Suppressor macrophage treated with lipopolysaccharide for 4 hours (primary cell): ENCODE measurements around the gene SVOPL.

Experiments used
- DNase-seq: peaks from one replicate; pipeline ENCODE4 v3.0.0-alpha.2; 2020

SVOPL gene

DNA sequence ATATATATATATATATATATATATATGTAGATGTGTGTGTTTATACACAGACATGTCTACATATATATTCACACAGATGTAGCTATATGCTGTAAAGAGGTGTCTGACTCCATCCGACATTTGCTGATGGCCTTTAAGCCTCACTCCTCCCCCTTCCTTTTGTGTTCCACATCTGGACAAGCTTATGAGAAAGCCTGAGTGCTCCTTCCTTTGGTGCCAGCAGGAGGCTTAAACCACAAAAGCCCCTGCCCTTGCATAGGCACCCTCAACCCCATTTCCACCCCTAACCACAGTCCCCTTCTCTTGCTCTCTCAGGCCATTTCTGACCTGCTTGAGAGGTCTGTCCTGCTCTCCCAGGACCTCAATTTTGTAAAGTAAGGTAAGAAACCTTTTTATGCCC is 98.7 kb downstream of the SVOPL start:
- DNase-seq, result no peak

DNA sequence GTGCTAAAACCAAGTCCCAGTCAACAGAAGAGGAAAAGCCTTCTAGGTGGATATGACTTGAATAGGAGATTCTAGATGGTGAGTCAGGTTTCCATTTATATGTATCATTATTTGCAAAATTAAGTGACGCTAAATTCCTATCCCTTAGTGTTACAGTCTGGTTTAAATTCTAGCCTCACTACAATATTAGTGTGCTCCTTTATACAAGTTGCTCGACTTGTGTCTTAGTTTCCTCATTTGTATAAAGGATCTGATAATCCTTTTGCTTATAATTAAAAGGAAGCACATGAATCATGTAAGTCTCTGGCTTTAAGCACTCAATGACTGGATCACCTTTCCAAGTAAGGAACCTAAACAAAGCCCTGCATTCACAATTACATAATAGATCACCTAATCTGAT is 105.7 kb downstream of the SVOPL start:
- DNase-seq, result no peak

DNA sequence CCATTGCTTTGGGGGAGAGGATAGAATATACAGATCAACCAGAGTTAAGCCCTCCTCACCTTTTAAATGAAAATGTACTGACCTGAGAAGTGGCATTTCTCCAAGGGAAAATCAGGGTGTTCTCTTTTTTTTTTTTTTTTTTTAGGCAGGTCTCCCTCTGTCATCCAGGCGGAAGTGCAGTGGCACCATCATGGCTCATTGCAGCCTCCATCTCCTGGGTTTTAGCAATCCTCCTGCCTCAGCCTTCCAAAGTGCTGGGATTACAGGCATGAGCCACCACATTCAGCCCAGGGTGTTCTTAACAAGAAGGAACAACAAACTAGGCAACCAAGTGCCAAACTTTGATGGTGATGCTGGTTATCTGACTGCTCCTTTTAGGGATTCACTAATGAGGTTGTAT is 111.0 kb downstream of the SVOPL start:
- no peak for DNase-seq

DNA sequence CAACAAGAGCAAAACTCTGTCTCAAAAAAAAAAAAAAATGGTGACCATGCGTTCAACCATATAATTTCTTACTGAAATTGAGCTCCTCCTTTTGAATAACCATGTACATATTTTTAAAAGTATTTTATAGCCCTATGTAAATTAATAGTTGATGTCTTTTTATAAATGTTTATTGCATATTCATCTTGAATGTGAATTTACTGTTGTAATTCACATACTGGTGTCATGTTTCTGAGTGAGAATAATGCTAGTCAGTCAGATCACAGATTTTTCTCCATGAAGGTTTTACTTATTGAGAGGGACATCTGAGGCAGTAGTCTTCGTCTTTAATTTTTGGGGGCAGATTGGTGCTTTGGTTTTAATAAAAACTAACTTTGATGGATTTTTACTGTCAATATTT is 112.2 kb downstream of the SVOPL start:
- no peak for DNase-seq

DNA sequence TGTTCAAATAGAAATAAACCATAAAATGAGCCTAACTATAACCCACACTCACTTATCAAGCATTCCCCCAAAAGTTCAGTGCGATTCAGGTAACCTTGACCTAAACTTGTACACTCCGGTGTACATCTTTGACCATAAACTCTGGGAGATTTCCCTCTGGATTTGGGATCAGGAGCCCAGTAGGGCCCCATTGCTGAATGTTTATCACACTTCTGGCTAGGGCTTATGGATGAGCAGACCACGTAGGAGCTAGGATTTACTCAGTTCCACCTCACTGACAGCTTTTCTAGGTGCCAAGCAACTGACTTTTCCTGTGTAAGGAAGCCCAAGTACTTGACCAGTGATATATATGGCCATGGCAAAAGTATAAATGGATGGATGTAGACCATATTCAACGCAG is 113.7 kb downstream of the SVOPL start:
- DNase-seq, result no peak

DNA sequence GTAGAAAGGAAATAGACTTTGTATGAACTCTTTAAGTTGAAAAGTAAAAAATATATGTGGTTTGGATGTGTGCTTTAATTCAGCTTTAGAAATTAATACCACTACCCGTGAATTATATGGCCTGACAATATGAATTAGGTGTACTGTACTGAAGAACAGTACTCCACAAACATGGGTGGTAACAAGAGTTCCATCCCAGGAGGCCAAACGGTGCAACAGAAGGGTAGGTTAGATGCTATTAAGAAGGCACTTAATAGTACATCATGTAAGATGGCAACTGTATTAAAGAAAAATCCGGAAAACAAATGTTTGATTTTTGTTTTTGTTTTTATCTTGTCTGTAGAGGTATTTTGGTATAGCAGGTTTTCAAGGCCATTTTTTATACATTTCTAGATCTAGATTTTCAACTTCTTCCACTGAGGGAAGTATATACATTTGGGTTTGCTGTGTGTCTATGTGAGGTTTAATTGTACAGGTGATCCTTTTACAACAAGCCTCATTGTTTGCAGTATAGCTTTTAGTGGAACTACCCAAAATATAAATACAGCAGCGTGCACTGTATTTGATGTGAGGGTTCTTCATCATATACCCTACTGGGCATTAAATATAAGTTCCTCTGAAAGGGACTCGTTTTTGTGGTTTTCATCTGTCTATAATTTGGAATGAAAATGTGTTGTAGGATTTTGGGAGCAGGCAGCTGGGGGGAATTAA is 115.7 kb downstream of the SVOPL start:
- DNase-seq, result no peak

DNA sequence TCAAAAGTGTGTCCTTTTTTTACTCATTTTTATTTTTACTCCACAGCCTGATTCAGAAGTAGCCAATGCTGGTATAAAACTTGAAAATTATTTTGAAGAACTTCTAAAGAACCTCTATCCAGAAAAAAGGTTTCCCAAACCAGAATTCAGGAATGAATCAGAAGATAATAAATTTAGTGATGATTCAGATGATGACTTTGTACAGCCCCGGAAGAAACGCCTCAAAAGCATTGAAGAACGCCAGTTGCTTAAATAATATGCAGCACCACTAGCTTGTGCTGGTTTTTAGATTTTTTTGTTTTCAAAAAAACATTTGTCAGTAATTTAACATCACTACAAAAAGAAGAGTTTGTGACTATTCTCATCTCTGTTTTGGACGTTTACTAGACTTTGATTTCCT is 116.5 kb downstream of the SVOPL start:
- DNase-seq, result no peak

DNA sequence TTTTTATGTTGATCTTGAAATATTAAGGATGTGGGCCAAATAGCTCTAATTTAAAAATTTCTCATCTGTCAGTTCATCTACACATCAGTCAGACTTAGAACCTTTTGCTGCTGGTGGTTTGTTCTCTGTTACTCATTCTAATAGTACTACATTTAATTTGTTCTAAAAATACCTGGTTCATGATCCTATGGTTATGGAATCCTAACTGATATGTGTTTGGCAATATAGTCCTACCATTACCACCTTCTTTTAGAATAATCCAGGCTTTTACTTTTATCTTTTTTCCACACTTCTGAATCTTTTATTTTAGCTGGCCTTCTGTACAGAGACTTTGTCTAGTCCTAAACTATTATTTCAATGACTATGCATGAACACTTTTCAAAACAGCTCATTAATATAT is 116.9 kb downstream of the SVOPL start:
- no peak for DNase-seq

DNA sequence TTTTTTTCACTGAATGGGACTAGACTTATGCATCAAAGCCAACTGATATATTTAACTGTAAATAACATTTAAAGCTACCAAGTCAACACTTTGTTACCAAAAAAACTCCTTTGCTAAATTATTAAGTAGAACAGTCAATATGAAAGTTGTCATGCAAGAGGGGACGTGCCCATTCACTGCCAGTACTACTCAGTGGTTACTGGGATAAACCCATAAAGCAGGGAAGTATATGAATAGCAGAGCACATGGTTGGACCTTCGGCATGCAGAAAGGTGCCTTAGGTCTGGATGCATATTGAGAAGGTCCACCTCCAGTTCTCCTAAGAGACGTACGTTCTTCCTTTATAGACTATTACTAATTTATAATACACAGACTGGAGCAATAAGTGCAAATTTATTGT is 120.1 kb downstream of the SVOPL start:
- DNase-seq, result no peak

DNA sequence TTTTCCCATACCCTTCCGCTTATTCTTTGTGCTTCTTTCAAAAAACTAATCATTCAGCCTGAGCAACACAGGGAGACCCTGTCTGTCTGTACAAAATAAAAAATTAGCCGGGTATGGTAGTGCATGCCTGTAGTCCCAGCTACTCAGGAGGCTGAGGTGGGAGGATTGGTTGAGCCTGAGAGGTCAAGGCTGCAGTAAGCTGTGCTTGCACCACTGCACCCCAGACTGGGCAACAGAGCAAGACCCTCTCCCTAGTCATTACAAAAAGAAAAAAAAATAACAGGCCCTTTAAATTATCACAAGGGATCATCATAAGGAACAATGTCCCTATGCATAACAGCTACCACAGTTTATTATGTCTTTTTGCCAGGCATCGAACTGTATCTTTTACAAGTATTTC is 121.5 kb downstream of the SVOPL start:
- no peak for DNase-seq

DNA sequence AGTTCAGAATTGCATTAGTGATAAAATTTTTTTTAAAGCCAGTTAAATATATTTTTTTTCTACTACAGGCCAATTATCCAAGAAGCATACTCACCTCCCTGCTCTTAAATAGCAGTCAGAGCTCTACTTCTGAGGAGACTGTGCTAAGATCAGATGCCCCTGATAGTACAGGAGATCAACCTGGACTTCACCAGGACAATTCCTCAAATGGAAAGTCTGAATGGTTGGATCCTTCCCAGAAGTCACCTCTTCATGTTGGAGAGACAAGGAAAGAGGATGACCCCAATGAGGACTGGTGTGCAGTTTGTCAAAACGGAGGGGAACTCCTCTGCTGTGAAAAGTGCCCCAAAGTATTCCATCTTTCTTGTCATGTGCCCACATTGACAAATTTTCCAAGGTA is 122.0 kb downstream of the SVOPL start:
- no peak for DNase-seq

DNA sequence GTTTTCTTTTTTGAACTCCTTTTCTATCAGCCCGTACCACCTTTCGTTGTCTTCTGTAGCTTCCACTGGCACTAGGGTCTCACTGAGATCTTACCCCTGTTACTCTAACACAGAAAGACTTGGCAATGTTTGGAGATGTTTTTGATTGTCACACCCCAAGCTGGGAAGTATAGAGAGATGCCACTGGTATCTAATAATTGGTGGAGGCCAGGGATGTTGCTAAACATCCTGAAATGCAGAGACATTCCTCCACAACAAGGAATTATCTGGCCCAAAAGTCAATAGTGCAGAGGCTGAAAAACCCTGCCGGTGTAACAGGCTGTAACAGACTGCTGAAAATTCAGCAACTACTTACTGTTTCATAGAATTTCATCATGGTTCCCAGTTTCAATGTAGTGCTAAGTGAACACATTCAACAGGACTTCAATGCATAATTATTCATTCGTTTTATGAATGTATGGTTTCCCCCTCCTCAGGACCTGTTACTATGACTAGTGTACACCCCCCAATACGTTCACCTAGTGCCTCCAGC is 125.2 kb downstream of the SVOPL start:
- DNase-seq, result no peak

DNA sequence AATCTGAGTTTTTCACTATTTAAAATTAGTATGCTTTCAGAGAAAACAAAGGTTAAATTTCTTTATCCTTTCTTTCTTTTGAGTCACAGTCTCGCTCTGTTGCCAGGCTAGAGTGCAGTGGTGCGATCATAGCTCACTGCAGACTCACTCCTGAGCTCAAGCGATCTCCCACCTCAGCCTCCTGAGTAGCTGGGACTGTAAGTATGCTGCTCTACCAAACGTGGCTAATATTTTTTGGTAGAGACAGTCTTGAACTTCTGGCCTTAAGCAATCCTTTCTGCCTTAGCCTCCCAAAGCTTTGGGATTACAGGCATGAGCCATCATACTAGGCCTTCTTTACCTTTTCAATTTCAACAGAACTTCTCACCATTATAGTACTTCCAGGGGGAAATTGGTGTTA is 127.4 kb downstream of the SVOPL start:
- DNase-seq, result no peak

DNA sequence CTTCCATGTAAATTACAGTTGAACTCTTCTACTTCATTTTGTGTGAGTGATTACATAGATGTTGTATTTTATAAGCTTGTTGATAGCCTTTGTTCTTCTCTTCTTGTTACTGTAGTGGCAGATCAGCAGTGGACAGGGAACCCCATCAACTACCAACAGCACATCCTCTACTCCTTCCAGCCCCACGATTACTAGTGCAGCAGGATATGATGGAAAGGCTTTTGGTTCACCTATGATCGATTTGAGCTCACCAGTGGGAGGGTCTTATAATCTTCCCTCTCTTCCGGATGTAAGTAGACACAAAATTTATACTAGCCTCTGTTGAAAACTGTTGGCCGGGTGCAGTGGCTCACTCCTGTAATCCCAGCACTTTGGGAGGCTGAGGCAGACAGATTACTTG is 130.4 kb downstream of the SVOPL start:
- DNase-seq, result no peak

DNA sequence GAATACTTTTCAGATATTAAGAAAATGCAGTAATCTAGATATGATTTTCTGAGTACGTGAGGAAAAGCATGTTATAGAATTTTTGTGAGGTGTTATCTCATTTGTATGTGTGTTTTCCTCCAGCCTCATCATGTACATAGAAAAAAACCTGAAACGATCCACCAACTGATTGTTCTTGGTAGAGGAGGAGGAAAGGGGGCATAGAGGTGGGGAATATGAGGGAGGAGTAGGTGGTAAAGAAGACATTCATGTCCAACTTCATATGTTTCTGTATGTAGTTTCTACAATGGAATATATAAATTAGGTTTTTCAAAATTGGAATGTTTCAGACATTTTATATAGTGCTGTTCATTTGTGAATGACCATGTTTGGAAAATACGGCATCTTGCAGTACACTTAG is 131.7 kb downstream of the SVOPL start:
- DNase-seq, result no peak

DNA sequence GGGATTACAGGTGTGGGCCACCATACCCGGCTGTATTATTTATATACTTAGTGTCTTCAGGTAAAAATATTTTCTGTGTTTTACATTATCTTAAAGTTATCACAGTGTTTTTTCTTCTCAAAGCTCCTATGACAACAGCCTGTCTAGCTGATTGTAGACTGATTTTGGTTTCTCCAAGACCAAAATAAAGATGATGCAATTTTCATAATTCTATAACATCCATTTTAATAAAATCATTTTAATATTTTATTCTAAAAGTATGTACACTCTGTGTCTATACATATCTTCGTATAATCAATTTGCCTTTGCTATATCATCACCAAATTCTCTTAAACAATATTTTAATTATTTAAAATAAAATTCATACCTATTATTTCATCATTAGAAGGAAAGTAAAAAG is 132.5 kb downstream of the SVOPL start:
- no peak for DNase-seq

DNA sequence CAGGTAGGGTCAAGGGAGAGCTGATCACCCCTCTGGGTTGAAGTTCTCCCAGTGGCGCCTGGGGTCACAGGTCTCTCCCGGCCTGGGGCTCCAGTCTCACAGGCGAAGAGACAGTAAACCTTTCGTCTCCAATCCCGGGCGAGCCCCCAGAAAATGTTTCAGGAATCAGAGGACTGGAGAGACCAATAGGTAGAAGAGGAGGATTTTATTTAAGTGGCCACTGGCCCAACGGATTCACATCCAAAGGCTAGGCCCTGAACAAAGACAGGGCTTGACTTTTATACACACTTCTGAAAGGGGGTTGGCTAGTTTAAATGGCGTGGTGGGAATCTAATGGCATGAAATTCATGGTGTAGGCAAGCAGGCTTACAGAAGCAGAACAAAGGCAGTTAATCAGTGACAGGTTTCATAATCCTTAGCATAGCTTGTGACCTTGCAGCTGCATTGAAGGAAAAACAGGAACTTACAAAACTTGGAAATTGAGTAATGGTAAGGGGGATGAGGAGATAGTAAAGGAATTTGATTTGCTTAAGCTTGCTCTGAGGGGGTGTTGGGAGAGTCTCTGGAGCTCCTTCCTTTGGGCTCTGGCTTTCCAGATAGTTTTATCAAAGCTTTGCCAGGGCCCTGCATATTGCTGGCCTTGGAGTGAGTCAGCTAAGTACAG is 135.6 kb downstream of the SVOPL start:
- peak; percentile 62 for DNase-seq

DNA sequence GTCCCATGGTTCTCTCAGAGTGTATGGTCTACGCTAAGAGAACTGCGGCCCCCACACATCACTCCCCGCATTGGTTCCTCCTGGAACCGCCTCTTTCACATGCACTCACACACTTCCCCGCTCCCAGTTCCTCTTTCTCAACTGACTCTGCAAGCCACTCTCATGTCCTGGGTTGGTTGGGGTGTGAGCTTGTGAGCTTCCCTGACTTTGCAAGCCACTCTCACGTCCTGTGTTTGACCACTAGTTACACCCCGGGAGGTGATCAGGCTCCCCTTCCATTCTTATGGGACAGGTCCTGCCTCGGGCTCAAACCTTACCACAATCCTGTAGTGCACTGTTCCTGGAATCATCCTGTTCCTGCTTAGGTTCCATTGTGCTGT is 136.1 kb downstream of the SVOPL start:
- DNase-seq, result peak; percentile 6

DNA sequence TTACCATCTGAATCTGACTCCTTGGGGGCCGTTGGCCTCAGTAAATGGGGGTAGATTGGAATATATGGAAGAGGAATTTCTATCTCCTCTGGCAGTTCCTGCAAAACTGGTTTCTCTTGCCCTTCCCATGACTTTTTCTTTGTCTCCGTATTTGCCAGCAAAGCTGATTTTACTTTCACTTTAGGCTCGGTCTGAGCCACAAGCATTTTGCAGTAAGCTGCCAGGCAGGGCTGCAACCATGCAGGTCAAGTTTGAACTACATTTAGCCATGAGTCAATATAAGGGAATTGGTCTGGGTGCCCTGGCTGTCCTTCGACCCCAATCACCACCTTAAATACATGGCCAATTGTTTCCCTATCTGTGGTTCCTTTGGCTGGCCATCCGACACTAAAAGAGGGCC is 136.8 kb downstream of the SVOPL start:
- no peak for DNase-seq

DNA sequence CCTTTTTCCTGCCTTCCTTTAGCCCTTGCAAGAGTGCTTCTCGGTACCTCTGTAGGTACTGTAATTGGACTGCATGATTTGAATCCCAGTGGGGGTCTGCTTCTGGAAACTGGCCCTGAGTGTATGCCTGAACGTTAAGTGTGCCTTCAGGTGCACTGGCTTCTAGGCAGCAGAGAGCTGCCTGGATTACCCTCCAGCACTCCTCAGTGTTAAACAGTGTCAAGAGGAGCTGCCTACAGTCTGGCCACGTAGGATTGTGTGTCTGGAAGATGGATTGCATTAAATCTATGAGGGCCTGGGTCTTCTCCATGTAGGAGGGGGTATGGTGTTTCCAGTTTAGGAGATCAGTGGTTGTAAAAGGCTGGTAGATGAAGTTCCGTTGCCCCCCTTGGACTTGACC is 137.4 kb downstream of the SVOPL start:
- no peak for DNase-seq

DNA sequence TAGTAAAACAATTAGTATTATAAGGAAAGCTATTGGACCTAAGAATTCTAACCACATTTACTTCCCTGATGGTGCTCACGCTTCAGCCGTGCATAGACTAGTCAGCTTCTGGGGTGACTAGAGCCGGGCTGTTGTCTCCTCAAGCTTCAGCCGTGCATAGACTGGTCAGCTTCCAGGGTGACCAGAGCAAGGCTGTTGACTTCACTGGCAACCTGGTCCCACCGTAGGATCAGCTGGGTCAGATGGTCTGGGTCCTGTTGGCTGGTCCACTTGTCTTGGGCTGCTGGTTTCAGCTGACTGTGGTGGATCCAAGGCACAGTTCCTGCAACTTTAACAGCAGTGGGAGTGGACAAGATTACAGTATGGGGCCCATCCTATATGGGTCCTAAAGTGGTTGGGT is 141.7 kb downstream of the SVOPL start:
- DNase-seq, result no peak

DNA sequence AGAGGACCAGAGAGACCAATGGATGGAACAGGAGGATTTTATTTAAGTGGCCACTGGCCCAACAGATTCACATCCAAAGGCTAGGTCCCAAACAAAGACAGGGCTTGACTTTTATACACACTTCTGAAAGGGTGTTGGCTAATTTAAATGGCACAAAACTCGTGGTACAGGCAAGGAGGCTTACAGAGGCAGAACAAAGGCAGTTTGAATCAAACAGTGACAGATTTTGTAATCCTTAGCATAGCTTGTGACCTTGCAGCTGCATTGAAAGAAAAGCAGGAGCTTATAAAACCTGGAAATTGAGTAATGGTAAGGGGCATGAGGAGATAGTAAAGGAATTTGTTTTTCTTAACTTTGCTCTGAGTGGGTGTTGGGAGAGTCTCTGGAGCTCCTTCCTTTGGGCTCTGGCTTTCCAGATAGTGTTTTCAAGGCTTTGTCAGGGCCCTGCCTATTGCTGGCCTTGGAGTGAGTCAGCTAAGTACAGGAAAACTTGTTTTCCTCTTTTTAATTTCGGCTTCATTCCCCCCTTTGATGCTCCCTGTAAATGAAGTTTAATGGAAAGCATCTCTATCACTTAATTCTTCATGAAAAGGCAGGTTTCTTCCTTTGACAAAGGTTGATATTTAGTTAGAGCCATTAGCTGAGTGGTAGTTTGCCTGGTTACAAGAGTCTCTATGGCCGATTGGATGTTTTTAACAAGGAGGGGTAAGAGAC is 144.2 kb downstream of the SVOPL start:
- no peak for DNase-seq

DNA sequence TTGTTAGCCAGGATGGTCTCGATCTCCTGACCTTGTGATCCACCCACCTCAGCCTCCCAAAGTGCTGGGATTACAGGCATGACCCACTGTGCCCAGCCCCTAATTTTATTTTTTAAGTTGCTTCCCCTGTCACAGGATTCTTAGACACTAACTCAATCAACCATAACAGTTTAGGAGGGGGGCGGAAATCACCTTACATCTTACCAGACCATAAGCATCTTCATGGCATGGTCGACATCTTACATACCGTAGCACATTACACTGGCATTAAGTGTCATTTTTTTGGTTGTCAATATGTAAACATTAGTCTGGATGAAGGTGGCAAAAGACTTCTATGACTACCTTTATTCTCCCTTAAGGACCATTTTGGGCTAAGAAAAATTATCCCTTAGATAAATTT is 145.5 kb downstream of the SVOPL start:
- no peak for DNase-seq

DNA sequence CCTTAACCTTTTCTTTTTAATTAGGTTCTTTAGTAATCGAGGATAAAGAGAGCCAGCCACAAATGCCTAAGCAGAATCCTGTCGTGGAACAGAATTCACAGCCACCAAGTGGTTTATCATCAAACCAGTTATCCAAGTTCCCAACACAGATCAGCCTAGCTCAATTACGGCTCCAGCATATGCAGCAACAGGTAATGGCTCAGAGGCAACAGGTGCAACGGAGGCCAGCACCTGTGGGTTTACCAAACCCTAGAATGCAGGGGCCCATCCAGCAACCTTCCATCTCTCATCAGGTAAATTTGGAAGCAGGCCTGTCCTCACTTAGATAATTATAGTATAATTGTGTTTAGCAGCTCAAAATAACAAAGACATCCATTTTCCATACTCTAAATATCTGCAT is 146.5 kb downstream of the SVOPL start:
- no peak for DNase-seq
